ENCODE data around the gene MAP1B. TPM values are rescaled to one million over a fixed set of nuclear protein-coding genes. Genes with fewer than 3 reads are reported as not detected.

MAP1B gene
- polyA plus RNA-seq, 1 donor from 2014 or later: 234 TPM

- H3K27ac ChIP-seq (ENCODE audit: low read length): no peak overlapping the region
- H2AFZ ChIP-seq (ENCODE audit: low read depth, low read length): no peak overlapping the region
- peaks cover 99% of the 10 kb centered on the region for H3K79me2 ChIP-seq (replicated peaks; ENCODE audit: insufficient read depth, low read length)
- TF ChIP-seq TAF1 (IDR thresholded peaks at IDR 0.05; ENCODE audit: low read depth): no peak
- no peak for TF ChIP-seq EZH2 (IDR thresholded peaks at IDR 0.05; ENCODE audit: borderline replicate concordance, insufficient read depth, low read length, poor library complexity, severe bottlenecking)
- TF ChIP-seq RAD21 (conservative IDR thresholded peaks at IDR 0.05): no peak
- TF ChIP-seq, protein P1, sequence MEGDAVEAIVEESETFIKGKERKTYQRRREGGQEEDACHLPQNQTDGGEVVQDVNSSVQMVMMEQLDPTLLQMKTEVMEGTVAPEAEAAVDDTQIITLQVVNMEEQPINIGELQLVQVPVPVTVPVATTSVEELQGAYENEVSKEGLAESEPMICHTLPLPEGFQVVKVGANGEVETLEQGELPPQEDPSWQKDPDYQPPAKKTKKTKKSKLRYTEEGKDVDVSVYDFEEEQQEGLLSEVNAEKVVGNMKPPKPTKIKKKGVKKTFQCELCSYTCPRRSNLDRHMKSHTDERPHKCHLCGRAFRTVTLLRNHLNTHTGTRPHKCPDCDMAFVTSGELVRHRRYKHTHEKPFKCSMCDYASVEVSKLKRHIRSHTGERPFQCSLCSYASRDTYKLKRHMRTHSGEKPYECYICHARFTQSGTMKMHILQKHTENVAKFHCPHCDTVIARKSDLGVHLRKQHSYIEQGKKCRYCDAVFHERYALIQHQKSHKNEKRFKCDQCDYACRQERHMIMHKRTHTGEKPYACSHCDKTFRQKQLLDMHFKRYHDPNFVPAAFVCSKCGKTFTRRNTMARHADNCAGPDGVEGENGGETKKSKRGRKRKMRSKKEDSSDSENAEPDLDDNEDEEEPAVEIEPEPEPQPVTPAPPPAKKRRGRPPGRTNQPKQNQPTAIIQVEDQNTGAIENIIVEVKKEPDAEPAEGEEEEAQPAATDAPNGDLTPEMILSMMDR (IDR thresholded peaks at IDR 0.05; ENCODE audit: poor library complexity, severe bottlenecking): no peak
- no peak for TF ChIP-seq REST (IDR thresholded peaks at IDR 0.05; ENCODE audit: borderline replicate concordance)
- no peak for TF ChIP-seq EP300 (conservative IDR thresholded peaks at IDR 0.05; ENCODE audit: poor library complexity, severe bottlenecking)
- TF ChIP-seq MXI1 (conservative IDR thresholded peaks at IDR 0.05; ENCODE audit: poor library complexity, severe bottlenecking): no peak
- TF ChIP-seq POLR2AphosphoS5 (IDR thresholded peaks at IDR 0.05): no peak
- no peak for TF ChIP-seq SMC3 (conservative IDR thresholded peaks at IDR 0.05; ENCODE audit: poor library complexity)
- H3K9me2 ChIP-seq (ENCODE audit: insufficient read depth, low read length): no peaks in the 10 kb centered on the region
- no peak overlapping the region for H3K4me3 ChIP-seq (ENCODE audit: low read length)
- no peaks in the 10 kb centered on the region for H3K9me3 ChIP-seq (ENCODE audit: low read length)
- no peak overlapping the region for H3K4me2 ChIP-seq (ENCODE audit: low read length)
- peaks cover 4% of the 10 kb centered on the region for H3K36me3 ChIP-seq (ENCODE audit: insufficient read depth, low read length)
- H3K27me3 ChIP-seq (ENCODE audit: insufficient read depth, low read depth, low read length): no peaks in the 10 kb centered on the region
- H3K9ac ChIP-seq (ENCODE audit: low read length): no peak overlapping the region
- H3F3A ChIP-seq (ENCODE audit: insufficient read depth, low read length, poor library complexity, severe bottlenecking): peaks cover 3% of the 10 kb centered on the region
- H4K20me1 ChIP-seq (ENCODE audit: insufficient read depth): peaks cover 95% of the 10 kb centered on the region
Measured at GRCh38 chr5:72151169-72151568, 43.9 kb downstream of the MAP1B start.

- no peak overlapping the region for H2AFZ ChIP-seq (ENCODE audit: low read depth, low read length)
- peaks cover 99% of the 10 kb centered on the region for H3K79me2 ChIP-seq (replicated peaks; ENCODE audit: insufficient read depth, low read length)
- H4K20me1 ChIP-seq (ENCODE audit: insufficient read depth): peaks cover 95% of the 10 kb centered on the region
- no peak overlapping the region for H3K9ac ChIP-seq (ENCODE audit: low read length)
- no peak overlapping the region for H3K4me2 ChIP-seq (ENCODE audit: low read length)
- no peak overlapping the region for H3K4me3 ChIP-seq (ENCODE audit: low read length)
- no peaks in the 10 kb centered on the region for H3K9me3 ChIP-seq (ENCODE audit: low read length)
- TF ChIP-seq EP300 (conservative IDR thresholded peaks at IDR 0.05; ENCODE audit: poor library complexity, severe bottlenecking): no peak
- H3K9me2 ChIP-seq (ENCODE audit: insufficient read depth, low read length): no peaks in the 10 kb centered on the region
- peaks cover 3% of the 10 kb centered on the region for H3F3A ChIP-seq (ENCODE audit: insufficient read depth, low read length, poor library complexity, severe bottlenecking)
- no peak overlapping the region for H3K27ac ChIP-seq (ENCODE audit: low read length)
- H3K36me3 ChIP-seq (ENCODE audit: insufficient read depth, low read length): peaks cover 4% of the 10 kb centered on the region
- no peaks in the 10 kb centered on the region for H3K27me3 ChIP-seq (ENCODE audit: insufficient read depth, low read depth, low read length)
Measured at GRCh38 chr5:72151646-72152045, 44.4 kb downstream of the MAP1B start.

- Histone ChIP-seq H2AFZ (ENCODE audit: low read depth, low read length) (no peak overlapping the region), H3K4me2 (ENCODE audit: low read length) (no peak overlapping the region), H3K79me2 (replicated peaks; ENCODE audit: insufficient read depth, low read length) (peaks cover 99% of the 10 kb centered on the region), H3K27ac (ENCODE audit: low read length) (no peak overlapping the region), H3K9me3 (ENCODE audit: low read length) (no peaks in the 10 kb centered on the region), H3K27me3 (ENCODE audit: insufficient read depth, low read depth, low read length) (no peaks in the 10 kb centered on the region), H3F3A (ENCODE audit: insufficient read depth, low read length, poor library complexity, severe bottlenecking) (peaks cover 3% of the 10 kb centered on the region), H3K4me3 (ENCODE audit: low read length) (no peak overlapping the region), H4K20me1 (ENCODE audit: insufficient read depth) (peaks cover 97% of the 10 kb centered on the region), H3K9ac (ENCODE audit: low read length) (no peak overlapping the region), H3K9me2 (ENCODE audit: insufficient read depth, low read length) (no peaks in the 10 kb centered on the region), H3K36me3 (ENCODE audit: insufficient read depth, low read length) (peaks cover 4% of the 10 kb centered on the region)
- TF ChIP-seq EP300 (conservative IDR thresholded peaks at IDR 0.05; ENCODE audit: poor library complexity, severe bottlenecking): no peak
- TF ChIP-seq TAF1 (IDR thresholded peaks at IDR 0.05; ENCODE audit: low read depth): no peak
- no peak for TF ChIP-seq REST (IDR thresholded peaks at IDR 0.05; ENCODE audit: borderline replicate concordance)
- no peak for TF ChIP-seq SMC3 (conservative IDR thresholded peaks at IDR 0.05; ENCODE audit: poor library complexity)
Measured at GRCh38 chr5:72152545-72152944, 45.3 kb downstream of the MAP1B start.
